ENCODE data around the gene ZNF367. TPM values are rescaled to one million over a fixed set of nuclear protein-coding genes. Genes with fewer than 3 reads are reported as not detected.

Gene ZNF367
- total RNA-seq, 4 donors from 2014 or later, result 1.9 to 7.0 (median 3.0) TPM

- H3K27me3 ChIP-seq, result no peaks in the 10 kb centered on the region
- peaks cover 17% of the 10 kb centered on the region for H3K4me1 ChIP-seq
- H3K27ac ChIP-seq, result no peak overlapping the region
- DNase-seq (ENCODE audit: low spot score in 2 of 2), result no peak
- no peak overlapping the region for H3K4me3 ChIP-seq
- TF ChIP-seq CTCF (IDR thresholded peaks at IDR 0.05) (no peak), POLR2A (IDR thresholded peaks at IDR 0.05) (no peak), POLR2AphosphoS5 (IDR thresholded peaks at IDR 0.05) (no peak), EP300 (IDR thresholded peaks at IDR 0.05) (no peak)
- WGBS, result 76% methylated on average over 3 of the region's 3 CpGs
- no peaks in the 10 kb centered on the region for H3K36me3 ChIP-seq
- no peaks in the 10 kb centered on the region for H3K9me3 ChIP-seq
These were observed 29.2 kb upstream of the ZNF367 start for GRCh38 chr9:96447406-96447805.

- no peaks in the 10 kb centered on the region for H3K9me3 ChIP-seq
- H3K27me3 ChIP-seq, result no peaks in the 10 kb centered on the region
- H3K36me3 ChIP-seq, result no peaks in the 10 kb centered on the region
- TF ChIP-seq POLR2A (IDR thresholded peaks at IDR 0.05) (no peak), EP300 (IDR thresholded peaks at IDR 0.05) (no peak), POLR2AphosphoS5 (IDR thresholded peaks at IDR 0.05) (no peak), CTCF (IDR thresholded peaks at IDR 0.05) (no peak)
- DNase-seq (ENCODE audit: low spot score in 2 of 2), result no peak
- H3K27ac ChIP-seq, result no peak overlapping the region
- H3K4me1 ChIP-seq, result no peaks in the 10 kb centered on the region
- 77% methylated on average over 3 of the region's 3 CpGs for WGBS
- H3K4me3 ChIP-seq, result no peak overlapping the region
These were observed 24.3 kb upstream of the ZNF367 start for GRCh38 chr9:96442491-96442890.

GRCh38 chr9:96441798-96442445, 23.8 kb upstream of the ZNF367 start:
- no peaks in the 10 kb centered on the region for H3K27me3 ChIP-seq
- H3K4me3 ChIP-seq, result no peak overlapping the region
- H3K4me1 ChIP-seq, result no peaks in the 10 kb centered on the region
- H3K9me3 ChIP-seq, result no peaks in the 10 kb centered on the region
- no peak for DNase-seq (ENCODE audit: low spot score in 2 of 2)
- no peaks in the 10 kb centered on the region for H3K36me3 ChIP-seq
- 93% methylated on average over 5 of the region's 5 CpGs for WGBS
- TF ChIP-seq CTCF (IDR thresholded peaks at IDR 0.05), result no peak
- no peak for TF ChIP-seq POLR2A (IDR thresholded peaks at IDR 0.05)
- TF ChIP-seq EP300 (IDR thresholded peaks at IDR 0.05), result no peak
- TF ChIP-seq POLR2AphosphoS5 (IDR thresholded peaks at IDR 0.05), result no peak
- H3K27ac ChIP-seq, result no peak overlapping the region

GRCh38 chr9:96440671-96441199, 22.6 kb upstream of the ZNF367 start:
- H3K36me3 ChIP-seq, result no peaks in the 10 kb centered on the region
- H3K4me3 ChIP-seq, result no peak overlapping the region
- TF ChIP-seq POLR2AphosphoS5 (IDR thresholded peaks at IDR 0.05) (no peak), EP300 (IDR thresholded peaks at IDR 0.05) (no peak), CTCF (IDR thresholded peaks at IDR 0.05) (no peak), POLR2A (IDR thresholded peaks at IDR 0.05) (no peak)
- no peaks in the 10 kb centered on the region for H3K9me3 ChIP-seq
- 91% methylated on average over 5 of the region's 5 CpGs for WGBS
- no peak for DNase-seq (ENCODE audit: low spot score in 2 of 2)
- no peaks in the 10 kb centered on the region for H3K4me1 ChIP-seq
- H3K27me3 ChIP-seq, result no peaks in the 10 kb centered on the region
- H3K27ac ChIP-seq, result no peak overlapping the region

- WGBS, result 100% methylated on average over 7 of the region's 7 CpGs
- Histone ChIP-seq H3K9me3 (no peaks in the 10 kb centered on the region), H3K4me3 (no peak overlapping the region), H3K36me3 (no peaks in the 10 kb centered on the region), H3K27ac (no peak overlapping the region), H3K27me3 (no peaks in the 10 kb centered on the region), H3K4me1 (no peaks in the 10 kb centered on the region)
- no peak for TF ChIP-seq CTCF (IDR thresholded peaks at IDR 0.05)
- no peak for TF ChIP-seq EP300 (IDR thresholded peaks at IDR 0.05)
- no peak for TF ChIP-seq POLR2AphosphoS5 (IDR thresholded peaks at IDR 0.05)
- TF ChIP-seq POLR2A (IDR thresholded peaks at IDR 0.05), result no peak
- no peak for DNase-seq (ENCODE audit: low spot score in 2 of 2)
These were observed 19.3 kb upstream of the ZNF367 start for GRCh38 chr9:96437454-96437853.

All from suprapubic skin (tissue), 4 donors.